HCT116 (cell line): ENCODE measurements around the gene NRAP. TPM values are rescaled to one million over a fixed set of nuclear protein-coding genes. Genes with fewer than 3 reads are reported as not detected.

Experiments
- ATAC-seq: fragments of 200-7000 bp; cut with Tn5 transposase; 2 replicates; pipeline ENCODE4 v1.9.1; 2020; ENCODE audit warnings: mild to moderate bottlenecking, moderate library complexity
- BruUV-seq: library from RNA; stranded (reverse); fragments of 400-500 nt; replicated peaks from 2 replicates; lab custom pipeline; 2021; lab: Mats Ljungman, UMichigan
- CTCF ChIA-PET: fragments of 300-600 bp; sonication (Branson Sonifier 250); formaldehyde crosslinking; loops from one replicate; lab custom pipeline; 2021; ENCODE audit warnings: antibody characterized with exemption; lab: Charles Lee
- POLR2A ChIA-PET: fragments of 300-600, 350-600 bp; sonication (Branson Sonifier 250); formaldehyde crosslinking; loops from one replicate; lab custom pipeline; 2021; ENCODE audit warnings: antibody characterized with exemption; lab: Charles Lee
- RAD21 ChIA-PET, 2 experiments: fragments of 300-600 bp; sonication (Branson Sonifier 250); formaldehyde crosslinking; loops; one replicate each; lab custom pipeline; 2023; ENCODE audit warnings: low total read pairs in 2 of 2; ENCODE audit not compliant: uncharacterized antibody in 2 of 2, unreplicated experiment in 2 of 2, low non-redundant PET in 1 of 2; lab: Charles Lee
- DNase-seq: peaks from one replicate; pipeline ENCODE4 v3.0.0-alpha.2; 2010; ENCODE audit warnings: low read depth, low spot score
- H2AFZ ChIP-seq: fragments of 200-600 bp; shearing (Covaris generic), sonication (generic); 2 replicates; pipeline ENCODE4 v1.6.1; 2017; ENCODE audit warnings: low read depth, mixed run types, mixed read lengths, antibody characterized with exemption, low read length; ENCODE audit not compliant: poor library complexity, severe bottlenecking
- H3K27ac ChIP-seq: 2 replicates; pipeline ENCODE4 v1.5.1; 2012; ENCODE audit warnings: low read depth, low read length
- H3K27me3 ChIP-seq: fragments of 200-600 bp; sonication (generic); 2 replicates; pipeline ENCODE4 v1.6.1; 2016; ENCODE audit warnings: mixed run types, low read length, mixed read lengths; ENCODE audit not compliant: insufficient read depth
- H3K36me3 ChIP-seq, 2 experiments: fragments of 200-500 bp in 1 of 2; fragments of 200-600 bp in 1 of 2; sonication (Bioruptor generic) in 1 of 2; sonication (generic) in 1 of 2; 2 replicates each; pipeline versions ENCODE4 v1.5.1 to v1.6.1; 2014 to 2016; ENCODE audit warnings: low read length in 2 of 2, inconsistent platforms in 1 of 2, mixed read lengths in 1 of 2, mixed run types in 1 of 2; ENCODE audit not compliant: insufficient read depth in 2 of 2, control insufficient read depth in 1 of 2
- H3K4me1 ChIP-seq, 2 experiments: fragments of 200-600 bp in 1 of 2; sonication (generic) in 1 of 2; 2 replicates each; pipeline versions ENCODE4 v1.5.1 to v1.6.1; 2012 to 2017; ENCODE audit warnings: low read length in 2 of 2, inconsistent platforms in 1 of 2, mild to moderate bottlenecking in 1 of 2, mixed read lengths in 1 of 2, mixed run types in 1 of 2, moderate library complexity in 1 of 2; ENCODE audit not compliant: insufficient read depth in 2 of 2, control insufficient read depth in 1 of 2
- H3K4me2 ChIP-seq: fragments of 200-600 bp; sonication (generic); 2 replicates; pipeline ENCODE4 v1.6.1; 2017; ENCODE audit warnings: mixed run types, low read length, mixed read lengths
- H3K4me3 ChIP-seq, 2 experiments: fragments of 200-600 bp in 1 of 2; sonication (generic) in 1 of 2; replicated peaks in 1 of 2; 2 replicates each; pipeline ENCODE4 v1.5.1; 2011 to 2016; ENCODE audit warnings: low read length in 2 of 2, control low read depth in 1 of 2, low read depth in 1 of 2, mild to moderate bottlenecking in 1 of 2, mixed read lengths in 1 of 2, mixed run types in 1 of 2
- H3K79me2 ChIP-seq: fragments of 200-600 bp; sonication (generic); 2 replicates; pipeline ENCODE4 v1.6.1; 2017; ENCODE audit warnings: mild to moderate bottlenecking, mixed run types, low read length, moderate library complexity, mixed read lengths; ENCODE audit not compliant: insufficient read depth
- H3K9ac ChIP-seq: fragments of 200-600 bp; sonication (generic); 2 replicates; pipeline ENCODE4 v1.6.1; 2016; ENCODE audit warnings: low read length, mixed read lengths
- H3K9me2 ChIP-seq: fragments of 200-600 bp; sonication (generic), shearing (Covaris generic); 2 replicates; pipeline ENCODE4 v1.6.1; 2017; ENCODE audit warnings: mixed run types, mild to moderate bottlenecking, moderate library complexity; ENCODE audit not compliant: insufficient read depth
- H3K9me3 ChIP-seq, 2 experiments: fragments of 200-500 bp in 1 of 2; fragments of 200-600 bp in 1 of 2; sonication (Bioruptor generic) in 1 of 2; sonication (generic) in 1 of 2; 2 replicates each; pipeline ENCODE4 v1.6.1; 2014 to 2017; ENCODE audit warnings: low read length in 2 of 2, mixed read lengths in 2 of 2, inconsistent platforms in 1 of 2, low read depth in 1 of 2, mild to moderate bottlenecking in 1 of 2, mixed run types in 1 of 2, moderate library complexity in 1 of 2; ENCODE audit not compliant: control insufficient read depth in 1 of 2, insufficient read depth in 1 of 2
- H4K20me1 ChIP-seq: fragments of 200-600 bp; sonication (generic), shearing (Covaris generic); 2 replicates; pipeline ENCODE4 v1.6.1; 2017; ENCODE audit warnings: mixed run types, mild to moderate bottlenecking, moderate library complexity; ENCODE audit not compliant: insufficient read depth
- CBX3 ChIP-seq: IDR thresholded peaks from 2 replicates; pipeline ENCODE4 v1.6.1; 2012; ENCODE audit warnings: low read depth
- CEBPB ChIP-seq: IDR thresholded peaks from 2 replicates; pipeline ENCODE4 v1.6.1; 2012; ENCODE audit warnings: low read depth
- EGR1 ChIP-seq: IDR thresholded peaks from 2 replicates; pipeline ENCODE4 v1.6.1; 2012; ENCODE audit warnings: low read depth
- EZH2phosphoT487 ChIP-seq: fragments of 200-600 bp; IDR thresholded peaks from 2 replicates; pipeline ENCODE4 v1.6.1; 2018; ENCODE audit warnings: antibody characterized with exemption, borderline replicate concordance
- FOSL1 ChIP-seq: IDR thresholded peaks from 2 replicates; pipeline ENCODE4 v1.6.1; 2012; ENCODE audit warnings: low read depth
- POLR2A ChIP-seq: IDR thresholded peaks from 2 replicates; pipeline ENCODE4 v1.7.0; 2011; ENCODE audit warnings: borderline replicate concordance; ENCODE audit not compliant: insufficient read depth, insufficient read length; ENCODE audit errors: extremely low read depth
- TCF7L2 ChIP-seq: IDR thresholded peaks from 2 replicates; pipeline ENCODE4 v1.7.0; 2011; ENCODE audit warnings: borderline replicate concordance, inconsistent platforms; ENCODE audit not compliant: insufficient read depth, insufficient read length; ENCODE audit errors: extremely low read depth
- YY1 ChIP-seq: IDR thresholded peaks from 2 replicates; pipeline ENCODE4 v1.6.1; 2011; ENCODE audit warnings: low read length, low read depth, moderate library complexity, mild to moderate bottlenecking; ENCODE audit not compliant: insufficient replicate concordance; ENCODE audit errors: extremely low read depth
- ZNF274 ChIP-seq: fragments of 200-500 bp; sonication (Bioruptor generic); IDR thresholded peaks from 2 replicates; pipeline ENCODE4 v1.6.1; 2014; ENCODE audit warnings: mild to moderate bottlenecking, low read depth, low read length, inconsistent platforms
- intact Hi-C: fragments of 100-400 bp; cut with micrococcal nuclease; formaldehyde crosslinking; loops from 2 replicates; pipeline ENCODE4 v1.10.0; 2022
- total RNA-seq: library from RNA; stranded (reverse); gene quantifications from one replicate; pipeline ENCODE4 v1.2.1, GENCODE V29; 2021; ENCODE audit not compliant: unreplicated experiment
- TF ChIP-seq, protein P1 (sequence below): IDR thresholded peaks from 2 replicates; pipeline ENCODE4 v1.6.1; 2012; ENCODE audit warnings: low read depth
- TF ChIP-seq, protein P2 (sequence below): IDR thresholded peaks from 2 replicates; pipeline ENCODE4 v1.6.1; 2011; ENCODE audit warnings: mild to moderate bottlenecking, low read length, moderate library complexity; ENCODE audit not compliant: insufficient replicate concordance; ENCODE audit errors: extremely low read depth

Gene NRAP
- total RNA-seq, 1 experiment from 2014 or later: not detected

DNA sequence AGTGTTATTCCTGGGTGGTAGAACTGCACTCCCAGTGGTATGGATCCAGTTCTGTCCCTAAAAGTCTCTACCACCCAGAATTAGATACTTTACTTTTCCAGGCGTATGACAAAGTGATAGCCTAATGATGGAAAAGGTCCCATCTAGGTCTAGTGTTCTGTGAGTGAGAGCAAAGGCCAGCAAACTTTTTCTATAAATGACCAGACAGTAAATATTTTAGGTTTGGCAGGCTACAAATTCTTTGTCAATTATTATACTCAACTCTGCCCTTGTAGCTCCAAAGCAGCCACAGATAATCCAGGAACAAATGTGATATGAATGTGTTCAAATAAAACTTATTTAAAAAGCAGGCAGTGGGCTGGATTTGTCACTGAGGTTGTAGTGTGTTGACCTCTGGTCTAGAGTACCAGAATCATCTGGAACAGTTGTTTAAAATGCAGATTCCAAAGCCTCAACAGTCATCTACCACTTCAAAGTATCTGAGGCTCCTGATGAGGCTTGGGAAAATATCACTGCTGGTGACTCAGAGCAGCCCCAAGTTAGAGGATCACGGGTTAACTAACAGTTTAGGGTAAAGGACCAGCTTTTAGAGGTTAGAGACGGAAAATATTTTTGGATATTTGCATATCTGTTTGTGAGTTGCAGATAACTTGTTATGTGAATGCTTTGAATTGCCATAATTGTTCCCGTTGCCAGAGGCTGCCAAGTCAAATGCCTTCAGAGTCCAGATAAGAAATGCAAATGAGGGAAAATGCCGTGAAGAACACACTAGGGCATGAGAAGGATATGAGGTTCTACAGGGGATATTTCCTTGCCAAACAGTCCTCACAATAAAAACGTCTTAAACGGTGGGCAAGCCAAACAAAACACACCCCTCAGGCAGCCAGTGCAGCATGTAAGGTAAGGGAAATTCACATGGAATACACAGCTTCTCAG, 19.4 kb downstream of the NRAP start:
- CTCF ChIA-PET: no interaction called here
- intact Hi-C loops: no loop called here
- ATAC-seq (peak; percentile 49; the same call in 1 of the 2 replicates), DNase-seq (no peak)
- no peaks in the 10 kb centered on the region for H3K9me3 ChIP-seq
- POLR2A ChIA-PET: no interaction called here
- H3K79me2 ChIP-seq: no peaks in the 10 kb centered on the region
- no peak overlapping the region for H2AFZ ChIP-seq
- peaks cover 3 to 12% of the 10 kb centered on the region in 2 experiments; a peak in 2 of 4 replicates for H3K4me1 ChIP-seq
- no peak overlapping the region for H3K4me3 ChIP-seq
- H3K36me3 ChIP-seq: no peaks in the 10 kb centered on the region
- H3K9ac ChIP-seq: no peak overlapping the region
- no TSS peak for BruUV-seq
- H4K20me1 ChIP-seq: no peaks in the 10 kb centered on the region
- H3K9me2 ChIP-seq: no peaks in the 10 kb centered on the region
- TF ChIP-seq TCF7L2: no peak
- TF ChIP-seq CEBPB: no peak
- TF ChIP-seq ZNF274: no peak
- TF ChIP-seq, protein P1, sequence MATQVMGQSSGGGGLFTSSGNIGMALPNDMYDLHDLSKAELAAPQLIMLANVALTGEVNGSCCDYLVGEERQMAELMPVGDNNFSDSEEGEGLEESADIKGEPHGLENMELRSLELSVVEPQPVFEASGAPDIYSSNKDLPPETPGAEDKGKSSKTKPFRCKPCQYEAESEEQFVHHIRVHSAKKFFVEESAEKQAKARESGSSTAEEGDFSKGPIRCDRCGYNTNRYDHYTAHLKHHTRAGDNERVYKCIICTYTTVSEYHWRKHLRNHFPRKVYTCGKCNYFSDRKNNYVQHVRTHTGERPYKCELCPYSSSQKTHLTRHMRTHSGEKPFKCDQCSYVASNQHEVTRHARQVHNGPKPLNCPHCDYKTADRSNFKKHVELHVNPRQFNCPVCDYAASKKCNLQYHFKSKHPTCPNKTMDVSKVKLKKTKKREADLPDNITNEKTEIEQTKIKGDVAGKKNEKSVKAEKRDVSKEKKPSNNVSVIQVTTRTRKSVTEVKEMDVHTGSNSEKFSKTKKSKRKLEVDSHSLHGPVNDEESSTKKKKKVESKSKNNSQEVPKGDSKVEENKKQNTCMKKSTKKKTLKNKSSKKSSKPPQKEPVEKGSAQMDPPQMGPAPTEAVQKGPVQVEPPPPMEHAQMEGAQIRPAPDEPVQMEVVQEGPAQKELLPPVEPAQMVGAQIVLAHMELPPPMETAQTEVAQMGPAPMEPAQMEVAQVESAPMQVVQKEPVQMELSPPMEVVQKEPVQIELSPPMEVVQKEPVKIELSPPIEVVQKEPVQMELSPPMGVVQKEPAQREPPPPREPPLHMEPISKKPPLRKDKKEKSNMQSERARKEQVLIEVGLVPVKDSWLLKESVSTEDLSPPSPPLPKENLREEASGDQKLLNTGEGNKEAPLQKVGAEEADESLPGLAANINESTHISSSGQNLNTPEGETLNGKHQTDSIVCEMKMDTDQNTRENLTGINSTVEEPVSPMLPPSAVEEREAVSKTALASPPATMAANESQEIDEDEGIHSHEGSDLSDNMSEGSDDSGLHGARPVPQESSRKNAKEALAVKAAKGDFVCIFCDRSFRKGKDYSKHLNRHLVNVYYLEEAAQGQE: no peak
- TF ChIP-seq, protein P2, sequence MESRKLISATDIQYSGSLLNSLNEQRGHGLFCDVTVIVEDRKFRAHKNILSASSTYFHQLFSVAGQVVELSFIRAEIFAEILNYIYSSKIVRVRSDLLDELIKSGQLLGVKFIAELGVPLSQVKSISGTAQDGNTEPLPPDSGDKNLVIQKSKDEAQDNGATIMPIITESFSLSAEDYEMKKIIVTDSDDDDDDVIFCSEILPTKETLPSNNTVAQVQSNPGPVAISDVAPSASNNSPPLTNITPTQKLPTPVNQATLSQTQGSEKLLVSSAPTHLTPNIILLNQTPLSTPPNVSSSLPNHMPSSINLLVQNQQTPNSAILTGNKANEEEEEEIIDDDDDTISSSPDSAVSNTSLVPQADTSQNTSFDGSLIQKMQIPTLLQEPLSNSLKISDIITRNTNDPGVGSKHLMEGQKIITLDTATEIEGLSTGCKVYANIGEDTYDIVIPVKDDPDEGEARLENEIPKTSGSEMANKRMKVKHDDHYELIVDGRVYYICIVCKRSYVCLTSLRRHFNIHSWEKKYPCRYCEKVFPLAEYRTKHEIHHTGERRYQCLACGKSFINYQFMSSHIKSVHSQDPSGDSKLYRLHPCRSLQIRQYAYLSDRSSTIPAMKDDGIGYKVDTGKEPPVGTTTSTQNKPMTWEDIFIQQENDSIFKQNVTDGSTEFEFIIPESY: no peak
- TF ChIP-seq YY1: no peak
- TF ChIP-seq EZH2phosphoT487: no peak
- TF ChIP-seq POLR2A: no peak
- no peak for TF ChIP-seq EGR1
- TF ChIP-seq CBX3: no peak
- TF ChIP-seq FOSL1: no peak
- TF ChIP-seq, all 23 proteins: peak for 0
- peaks cover 20% of the 10 kb centered on the region for H3K27me3 ChIP-seq
- no peak overlapping the region for H3K27ac ChIP-seq
- RAD21 ChIA-PET: no interaction called here
- no peak overlapping the region for H3K4me2 ChIP-seq
